ENCODE measurements around the gene PEA15.

Gene PEA15

DNA sequence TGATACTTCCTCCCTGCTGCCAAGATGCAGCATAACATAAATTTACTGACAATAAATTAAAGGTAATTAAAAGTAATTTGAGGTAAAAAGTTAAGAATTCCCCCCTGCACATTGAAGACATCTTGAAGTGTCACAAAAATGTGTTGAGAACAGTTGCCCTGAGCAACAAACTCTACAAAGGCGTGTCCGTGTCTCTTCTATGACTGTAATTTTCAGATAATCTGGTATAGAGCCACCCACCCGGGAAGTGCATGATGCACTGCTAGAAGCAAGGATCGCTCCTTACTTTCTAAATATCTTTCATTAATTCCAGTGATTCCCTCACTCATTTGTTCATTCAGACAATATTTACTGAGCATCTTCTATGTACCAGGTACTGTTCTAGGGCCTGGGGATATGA, 25.8 kb upstream of the PEA15 start:
- no peak for DNase-seq (ENCODE audit: low spot score)

DNA sequence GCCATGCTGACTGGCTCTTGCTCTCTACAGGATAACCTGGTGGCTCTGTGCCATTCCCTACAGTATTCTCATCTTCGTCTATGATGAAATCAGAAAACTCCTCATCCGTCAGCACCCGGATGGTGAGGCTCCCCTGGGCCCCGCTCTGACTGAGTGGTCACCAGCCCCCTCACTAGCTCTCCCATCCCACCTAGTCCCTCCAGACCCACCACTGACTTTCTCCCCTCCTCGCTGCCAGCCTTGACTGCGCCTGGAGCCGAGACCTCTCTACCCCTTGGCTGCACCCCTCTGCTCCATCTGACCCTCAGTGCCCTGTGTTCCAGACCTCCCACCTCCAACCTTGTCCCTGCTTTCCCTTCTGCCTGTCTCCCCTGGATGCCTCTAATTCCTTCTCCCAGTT, 18.9 kb upstream of the PEA15 start:
- no peak for DNase-seq (ENCODE audit: low spot score)

DNA sequence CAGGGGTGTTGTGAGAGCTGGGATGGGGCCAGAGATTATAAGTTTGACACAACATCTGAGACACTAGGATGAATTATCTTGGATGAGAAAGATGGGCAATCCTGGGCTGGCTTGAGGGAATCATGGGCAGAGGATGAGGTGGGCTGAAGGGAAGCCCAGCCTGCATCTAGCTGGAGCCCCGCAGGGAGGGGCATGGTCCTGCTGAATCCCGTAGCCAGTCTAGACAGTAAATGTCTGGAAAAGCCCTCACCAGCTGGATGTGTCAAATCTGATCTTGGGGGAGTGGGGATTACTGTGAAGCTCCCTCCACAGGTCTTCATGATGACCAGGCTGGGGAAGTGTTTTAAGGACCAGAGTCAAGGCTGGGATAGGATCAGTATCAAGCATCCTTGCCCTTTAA, 18.5 kb upstream of the PEA15 start:
- no peak for DNase-seq (ENCODE audit: low spot score)

DNA sequence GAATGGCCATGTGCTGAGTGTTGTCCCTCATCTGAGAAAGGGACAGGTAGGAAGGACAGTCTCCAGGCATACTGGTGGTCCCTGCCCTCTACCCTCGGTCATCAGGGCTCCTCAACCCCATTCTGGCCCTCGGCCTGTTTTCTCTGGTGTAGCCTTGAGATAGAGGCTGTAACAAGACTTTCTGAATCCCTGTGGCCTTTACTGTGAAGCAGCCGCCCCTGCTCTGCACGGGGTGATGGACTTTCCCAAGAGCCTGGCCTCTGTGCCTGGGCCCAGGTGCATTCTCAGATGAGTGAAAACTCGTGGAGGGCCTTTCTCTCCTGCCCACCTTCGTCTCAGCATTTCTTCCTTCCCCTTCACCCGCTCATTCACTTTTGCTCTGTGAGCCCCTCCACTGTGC, 17.8 kb upstream of the PEA15 start:
- no peak for DNase-seq (ENCODE audit: low spot score)

DNA sequence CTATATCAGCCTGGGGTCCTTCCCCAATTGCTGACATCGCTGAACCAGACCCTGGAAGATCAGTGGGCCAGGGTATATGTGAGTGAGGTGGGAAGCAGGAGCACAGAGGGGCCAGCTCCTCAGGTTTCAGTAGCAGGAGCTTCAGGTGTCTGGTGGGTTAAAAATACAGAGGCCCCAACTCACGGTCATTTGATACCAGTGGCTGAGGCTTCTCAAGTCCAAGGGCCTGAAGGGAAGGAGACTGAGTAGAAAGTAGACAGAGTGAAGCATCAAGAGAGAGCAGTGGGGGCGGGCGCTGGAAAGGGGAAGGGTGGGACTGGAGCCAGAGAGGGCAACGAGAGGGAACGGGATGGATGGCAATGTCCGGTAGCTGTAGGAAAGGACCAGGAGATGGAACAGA, 16.8 kb upstream of the PEA15 start:
- no peak for DNase-seq (ENCODE audit: low spot score)

DNA sequence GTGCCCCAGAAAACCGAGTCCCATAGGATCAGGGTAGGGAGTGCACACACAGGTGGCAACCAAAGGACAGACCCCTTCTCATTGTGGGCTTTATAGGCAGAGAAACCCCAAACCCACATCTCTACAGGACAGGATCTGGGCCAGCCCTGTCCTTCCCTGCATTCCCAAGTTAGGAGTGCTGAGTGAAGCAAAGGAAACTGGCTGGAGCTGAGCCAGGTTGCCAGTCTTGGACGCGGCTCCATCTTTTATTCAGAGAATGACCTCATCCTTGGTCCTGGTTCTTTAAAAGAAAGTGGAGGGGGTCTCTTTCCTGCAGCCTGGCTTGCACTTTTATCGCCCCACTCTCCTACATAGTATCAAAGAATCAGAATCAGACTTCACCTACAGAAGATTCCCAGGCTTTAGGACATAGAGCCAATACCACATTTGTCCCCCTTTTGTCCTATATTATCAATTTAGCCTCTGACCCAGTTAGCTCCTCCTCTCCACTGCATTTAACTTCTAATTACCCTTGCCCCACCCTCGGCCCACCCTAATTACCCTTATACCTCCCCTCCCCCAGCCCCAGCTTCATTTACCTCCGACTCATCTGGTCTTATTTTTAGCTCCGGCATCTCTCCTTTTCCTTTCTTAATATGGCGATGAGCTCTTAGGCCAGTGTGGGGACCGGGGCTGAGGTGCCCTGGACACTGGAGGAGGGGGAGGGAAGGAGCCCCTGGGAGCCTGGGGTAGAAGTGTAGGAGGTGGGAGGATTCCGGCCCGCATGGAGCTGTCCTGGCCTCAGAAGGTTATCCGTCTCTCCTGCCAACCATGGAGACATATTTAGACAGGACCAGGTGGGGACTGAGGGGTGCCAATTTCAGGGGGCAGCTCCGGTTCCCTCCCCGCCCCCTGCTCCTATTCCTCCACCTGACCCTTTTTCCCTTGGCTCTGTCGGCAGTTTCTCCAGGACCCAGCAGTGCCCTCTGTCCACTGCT, 15.2 kb upstream of the PEA15 start, which contains the start of gene CASQ1:
Gene CASQ1 (plus strand): TSS at position 927 of the 977 bp plus-strand sequence. CDS start 177 bp downstream, outside the sequence.
- DNase-seq (ENCODE audit: low spot score) = peak; percentile 45

DNA sequence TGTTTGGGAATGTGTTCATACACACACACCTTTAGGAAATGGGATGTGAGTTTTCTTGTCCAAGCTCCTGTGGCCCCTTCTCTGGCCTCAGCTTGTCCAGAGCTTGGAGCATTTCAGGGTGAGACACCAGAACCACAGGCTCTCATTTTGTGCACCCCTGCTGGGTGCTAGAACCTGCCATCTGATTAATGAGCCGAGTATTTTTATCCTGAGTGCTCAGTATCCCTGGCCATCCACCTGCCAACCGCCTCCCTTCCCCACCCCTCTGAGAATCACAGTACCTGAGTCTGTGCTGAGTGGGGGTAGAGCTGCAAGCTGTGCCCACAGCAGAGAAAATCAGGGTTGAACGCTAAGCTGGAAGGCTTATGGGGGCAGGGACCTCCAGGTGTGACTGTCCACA, 13.4 kb upstream of the PEA15 start:
- DNase-seq (ENCODE audit: low spot score) = peak; percentile 29

DNA sequence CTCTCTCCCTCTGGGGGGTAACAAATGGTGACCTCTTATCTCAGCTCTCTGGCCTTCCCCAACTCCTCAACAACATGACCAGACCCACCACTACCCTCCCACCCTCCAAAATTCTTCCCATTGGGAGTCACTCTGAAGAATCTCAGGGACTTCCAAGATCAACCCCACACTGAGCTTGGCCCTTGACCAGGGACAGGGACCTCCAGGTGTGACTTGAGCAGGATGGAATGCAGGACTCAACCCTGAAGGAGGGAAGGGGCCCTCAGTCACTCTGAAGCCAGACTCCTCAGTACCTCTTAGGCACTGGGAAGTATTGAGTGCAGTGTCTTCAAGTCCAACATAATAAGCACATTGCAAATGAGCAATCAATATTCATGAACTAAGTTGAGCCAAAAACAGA, 12.9 kb upstream of the PEA15 start:
- peak; percentile 90 for DNase-seq (ENCODE audit: low spot score)

DNA sequence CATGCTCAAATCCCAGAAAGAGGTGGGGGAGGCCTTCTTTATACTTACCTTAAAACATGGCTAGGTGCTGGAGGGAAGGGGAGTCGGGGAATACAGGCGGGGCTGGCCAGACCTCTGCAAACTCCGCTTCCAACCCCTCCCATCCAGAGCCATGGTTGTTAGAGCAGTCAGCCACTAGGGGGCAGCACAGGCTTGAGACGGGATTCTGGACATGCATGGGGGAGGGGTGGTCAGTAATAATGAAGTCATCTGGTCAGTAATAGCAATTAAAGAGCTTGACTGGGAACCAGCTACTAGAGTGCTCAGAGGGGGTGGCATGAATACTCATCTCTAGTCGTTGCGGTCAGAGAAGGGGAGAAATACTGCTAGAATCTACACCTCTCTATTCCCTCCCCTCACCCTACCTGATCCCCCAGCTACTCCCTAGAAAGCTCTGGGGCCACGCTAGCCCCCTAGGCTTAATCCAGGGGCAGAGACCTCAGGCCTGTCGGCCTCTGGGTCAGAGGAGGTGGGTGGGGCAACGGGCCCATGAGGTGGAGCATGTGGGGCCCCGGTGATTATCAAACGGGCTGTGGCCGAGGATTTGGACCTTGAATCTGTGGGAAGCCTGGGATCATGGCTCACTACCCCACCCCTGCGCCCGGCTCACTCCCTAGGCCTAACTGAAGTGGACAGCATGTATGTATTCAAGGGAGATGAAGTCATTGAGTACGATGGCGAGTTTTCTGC, 11.9 kb upstream of the PEA15 start:
- DNase-seq (ENCODE audit: low spot score) = peak; percentile 87

DNA sequence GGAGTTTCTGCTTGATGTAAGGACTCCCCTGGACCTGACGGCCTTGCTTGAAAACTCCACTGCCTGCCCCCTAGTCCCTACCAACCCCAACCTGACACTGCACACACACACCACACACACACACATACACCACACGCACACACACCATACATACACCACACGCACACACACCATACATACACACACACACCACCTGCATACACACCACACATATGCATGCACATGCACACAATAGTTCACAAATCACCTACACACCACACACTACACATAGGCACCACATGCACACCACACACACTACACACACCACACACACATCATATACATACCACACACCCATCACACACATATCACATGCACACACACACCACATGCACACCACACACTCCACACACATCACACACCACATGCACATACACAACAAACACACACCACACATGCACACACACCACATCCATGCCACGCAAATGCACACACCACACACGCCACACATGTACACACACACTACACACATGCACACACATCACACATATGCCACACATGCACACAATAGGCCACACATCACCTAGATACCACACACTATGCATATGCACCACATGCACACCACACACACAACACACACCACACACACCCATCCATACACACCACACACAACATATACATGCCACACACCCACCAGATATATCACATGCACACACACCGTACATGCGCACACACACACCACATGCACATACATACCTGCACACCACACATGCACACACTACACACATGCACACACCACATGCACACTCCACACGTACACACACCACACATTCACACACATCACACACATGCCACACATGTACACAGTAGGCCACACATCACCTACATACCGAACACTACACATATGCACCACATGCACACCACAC, 11.1 kb upstream of the PEA15 start:
- DNase-seq (ENCODE audit: low spot score) = no peak

DNA sequence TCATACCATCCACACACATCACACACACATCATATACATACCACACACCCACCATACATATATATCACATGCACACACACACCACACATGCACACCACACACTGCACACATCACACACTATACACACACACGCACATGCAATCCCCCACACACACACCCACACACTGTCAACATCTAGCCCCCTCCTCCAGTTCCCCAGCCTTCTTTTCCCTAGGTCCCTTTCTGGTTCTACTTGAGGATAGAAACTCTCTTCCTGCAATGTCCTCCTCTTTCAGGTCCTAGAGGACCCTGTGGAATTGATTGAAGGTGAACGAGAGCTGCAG, 10.5 kb upstream of the PEA15 start:
- DNase-seq (ENCODE audit: low spot score) = no peak

DNA sequence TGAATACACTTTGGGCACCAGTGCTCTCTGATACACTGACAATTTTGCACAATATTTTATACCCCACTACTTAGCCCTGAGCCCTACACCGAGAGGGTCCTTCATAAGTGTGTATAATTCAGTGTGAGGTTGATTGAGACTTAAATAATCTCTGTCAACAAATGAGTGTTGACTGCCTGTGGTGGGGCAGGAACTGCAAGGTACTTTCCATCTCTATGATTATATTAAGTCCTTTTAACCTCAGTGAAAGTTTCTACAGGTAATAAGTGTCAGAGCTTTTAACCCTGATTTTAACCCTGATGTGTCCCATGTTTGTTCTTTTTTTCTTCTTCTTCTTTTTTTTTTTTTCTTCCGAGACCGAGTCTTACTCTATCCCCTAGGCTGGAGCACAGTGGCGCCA, 9.0 kb upstream of the PEA15 start:
- DNase-seq (ENCODE audit: low spot score) = no peak

DNA sequence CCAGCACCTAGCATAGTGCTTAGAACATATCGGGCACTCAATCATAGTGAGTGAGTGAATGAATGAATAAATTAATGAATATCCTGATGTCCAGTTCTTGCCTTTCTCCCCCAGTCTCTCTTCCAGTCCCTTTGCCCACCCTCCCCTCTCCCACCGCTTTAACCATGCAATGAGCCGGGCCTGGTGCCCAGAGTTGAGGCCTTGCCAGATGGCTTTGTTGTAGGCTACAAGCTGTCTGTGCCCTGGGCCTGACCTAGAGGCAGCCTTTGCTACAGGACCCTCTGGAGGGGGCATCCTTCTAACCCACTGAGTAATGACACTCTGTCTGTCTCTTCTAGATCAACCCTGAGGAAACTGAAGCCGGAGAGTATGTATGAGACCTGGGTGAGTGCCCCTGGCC, 8.0 kb upstream of the PEA15 start:
- DNase-seq (ENCODE audit: low spot score) = no peak

DNA sequence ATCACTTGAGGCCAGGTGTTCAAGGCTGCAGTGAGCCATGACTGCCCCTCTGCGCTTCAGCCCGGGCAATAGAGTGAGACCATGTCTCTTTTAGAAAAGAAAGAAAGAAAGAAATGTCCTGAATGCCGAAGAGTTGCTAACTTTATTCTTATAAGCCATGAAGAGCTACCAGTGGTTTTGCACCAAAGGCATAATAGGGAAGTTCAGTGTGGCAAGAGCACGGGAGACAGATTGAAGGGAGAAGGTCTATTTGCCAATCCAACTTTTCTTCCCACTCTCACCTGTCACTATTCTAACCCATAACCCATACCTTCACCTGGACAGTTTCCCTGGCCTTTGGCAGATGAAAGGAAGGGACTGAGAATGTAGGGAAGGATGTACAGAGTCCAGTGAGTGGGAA, 4.4 kb upstream of the PEA15 start:
- no peak for DNase-seq (ENCODE audit: low spot score)

DNA sequence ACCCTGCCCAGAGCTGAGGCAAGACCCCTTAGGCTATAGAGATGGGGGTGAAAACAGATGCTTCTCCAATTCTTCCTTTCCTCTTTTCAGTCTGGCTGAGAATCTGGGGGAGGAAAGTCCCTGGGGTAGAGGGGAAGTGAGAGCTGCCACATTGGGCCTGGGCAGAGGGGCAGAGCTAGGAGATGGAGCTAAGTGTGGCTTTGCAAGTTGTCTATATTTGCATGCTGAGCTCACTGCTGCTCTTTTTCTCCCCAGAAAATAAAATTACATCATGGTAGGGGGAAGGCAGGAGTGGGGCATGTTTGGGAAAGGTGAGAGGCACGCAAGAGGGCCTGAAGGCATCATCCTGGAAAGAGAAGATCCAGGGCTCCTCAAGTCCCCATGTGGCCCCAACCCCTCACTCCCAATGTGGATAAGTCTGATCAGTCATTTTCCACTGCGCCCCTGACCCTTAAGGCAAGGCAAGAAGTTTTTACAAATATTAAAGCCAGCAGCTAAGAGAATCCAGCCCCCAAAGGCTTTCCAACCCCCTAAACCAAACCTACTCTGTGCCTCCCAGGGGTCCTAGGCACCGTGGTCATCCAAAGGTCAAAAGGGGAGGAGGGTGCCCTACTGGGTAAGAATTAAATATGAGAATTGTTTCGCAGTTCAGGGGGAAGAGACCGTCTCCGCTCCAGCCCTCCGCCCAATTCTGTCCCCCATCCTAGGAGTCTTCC, 500 bp upstream of the PEA15 start:
- no peak for DNase-seq (ENCODE audit: low spot score)

DNA sequence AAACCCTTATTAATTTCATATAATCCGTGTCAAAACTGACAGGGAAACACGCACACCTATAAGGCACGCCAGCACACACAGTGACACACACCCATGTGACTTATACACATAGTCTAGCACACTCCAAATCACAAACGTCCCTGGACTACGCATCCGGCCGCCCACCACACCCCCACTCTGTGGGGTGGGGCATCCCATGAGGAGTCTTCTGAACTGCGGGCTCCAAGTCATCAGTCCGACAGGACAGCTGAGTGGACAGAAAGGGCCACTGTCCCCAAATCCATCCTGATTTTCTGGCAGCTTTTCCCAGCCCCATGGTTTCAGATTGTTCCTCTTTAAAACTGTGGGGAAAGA, 829 bp downstream of the PEA15 start:
- peak; percentile 81 for DNase-seq (ENCODE audit: low spot score)

DNA sequence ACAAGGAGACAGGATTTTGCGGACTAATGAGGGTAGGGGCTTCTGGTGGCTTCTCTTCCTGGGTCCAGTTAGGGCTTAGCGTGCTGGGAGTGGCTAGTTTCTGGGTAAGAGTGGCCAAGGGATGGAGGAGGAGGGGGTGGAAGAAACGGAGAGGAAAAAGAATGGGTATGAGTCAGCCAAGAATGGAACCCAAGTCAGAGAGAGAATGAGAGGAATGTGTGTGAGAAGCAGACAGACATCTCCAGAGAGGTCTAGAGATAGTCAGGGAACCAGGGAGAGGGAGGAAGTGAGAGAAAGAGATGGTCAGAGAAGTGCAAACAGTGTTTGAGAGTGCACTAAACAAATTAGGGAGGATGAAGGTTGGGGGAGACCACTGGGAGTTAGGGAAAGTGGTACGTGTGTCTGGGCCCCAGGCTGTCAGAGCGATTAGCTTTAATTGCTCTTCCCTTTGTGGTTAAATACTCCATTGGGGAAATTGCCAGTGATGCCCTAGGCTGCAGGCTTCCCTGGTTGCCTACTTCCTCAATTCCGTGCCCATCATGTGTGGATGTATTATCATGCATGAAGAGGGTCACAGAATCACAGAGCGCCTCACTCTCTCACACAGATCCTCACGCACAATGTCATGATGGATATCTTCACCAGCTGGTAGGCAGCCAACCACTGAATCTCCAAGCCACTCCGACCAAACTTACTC, 1.4 kb downstream of the PEA15 start:
- DNase-seq (ENCODE audit: low spot score) = peak; percentile 90

DNA sequence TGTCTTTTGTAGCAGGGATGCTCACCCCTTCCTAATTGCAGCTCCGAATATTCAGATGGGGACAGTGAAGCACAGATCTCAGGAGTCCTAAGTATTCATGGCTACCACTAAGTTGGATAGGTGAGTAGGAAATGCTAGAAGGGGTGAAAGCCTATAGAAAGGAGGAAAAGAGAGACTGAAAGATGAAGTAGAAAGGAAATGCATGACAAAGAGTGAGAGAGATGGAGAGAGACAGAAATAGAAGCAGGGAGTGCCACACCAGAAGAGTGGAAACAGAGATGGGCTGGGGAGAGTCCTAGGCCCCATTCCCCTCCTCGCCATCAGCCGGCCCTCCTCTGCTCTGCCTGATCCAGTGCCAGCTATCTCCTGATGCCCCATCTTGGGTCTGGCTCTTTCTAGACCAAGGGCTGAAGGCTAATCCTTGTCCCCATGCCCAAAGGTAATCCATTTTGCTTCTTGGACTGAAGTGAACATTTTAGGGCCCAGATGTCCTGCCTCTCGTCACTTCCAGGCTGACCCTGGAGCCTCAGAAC, 2.0 kb downstream of the PEA15 start:
- DNase-seq (ENCODE audit: low spot score) = no peak

DNA sequence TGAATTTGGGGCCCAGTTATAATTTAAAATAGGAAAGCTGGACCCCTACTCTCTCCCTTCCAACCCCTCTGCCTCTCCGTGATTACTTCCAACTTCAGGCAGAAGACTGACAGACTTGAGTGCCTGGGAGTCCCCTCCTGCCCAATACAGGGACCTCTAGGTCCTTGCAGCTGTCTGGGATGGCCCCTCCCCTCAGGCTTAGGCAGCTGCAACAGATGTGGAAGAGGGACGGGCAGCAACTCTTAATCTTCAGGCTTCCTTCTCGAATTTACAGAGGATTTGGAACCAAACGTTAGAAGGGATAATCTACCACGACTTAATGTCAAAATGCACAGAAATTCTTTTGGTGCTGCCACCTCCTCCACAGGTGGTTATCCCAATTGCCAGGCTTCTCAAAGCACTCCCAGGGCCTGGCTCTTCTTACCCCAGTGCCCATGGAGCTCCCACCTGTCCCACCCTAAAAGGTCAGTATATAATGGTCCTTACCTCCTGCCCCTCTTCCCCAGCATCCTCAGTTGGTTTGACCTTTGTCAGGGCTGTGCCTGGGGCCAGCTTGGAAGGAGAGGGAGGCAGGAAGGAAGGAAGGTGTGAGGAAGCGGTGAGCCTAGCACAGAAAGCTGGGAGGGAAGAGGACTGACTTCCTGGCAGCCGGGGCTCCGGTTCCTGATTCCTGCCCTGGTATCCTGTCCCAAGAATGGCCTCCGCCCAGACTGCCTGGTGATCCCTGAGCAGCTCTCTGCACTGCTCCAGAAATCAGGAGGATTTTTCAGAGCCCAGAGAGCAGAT, 2.8 kb downstream of the PEA15 start:
- DNase-seq (ENCODE audit: low spot score) = no peak
